GM20000 (cell line): ENCODE measurements around the gene TEX261.

Source experiments
- DNase-seq: peaks from one replicate; pipeline ENCODE4 v3.0.0; 2012; ENCODE audit warnings: low spot score
- TF ChIP-seq, protein P1 (sequence below): IDR thresholded peaks from 2 replicates; pipeline ENCODE4 v1.5.1; 2012; ENCODE audit warnings: mild to moderate bottlenecking, control low read depth; ENCODE audit errors: extremely low read depth, missing control alignments

The TEX261 gene

DNA sequence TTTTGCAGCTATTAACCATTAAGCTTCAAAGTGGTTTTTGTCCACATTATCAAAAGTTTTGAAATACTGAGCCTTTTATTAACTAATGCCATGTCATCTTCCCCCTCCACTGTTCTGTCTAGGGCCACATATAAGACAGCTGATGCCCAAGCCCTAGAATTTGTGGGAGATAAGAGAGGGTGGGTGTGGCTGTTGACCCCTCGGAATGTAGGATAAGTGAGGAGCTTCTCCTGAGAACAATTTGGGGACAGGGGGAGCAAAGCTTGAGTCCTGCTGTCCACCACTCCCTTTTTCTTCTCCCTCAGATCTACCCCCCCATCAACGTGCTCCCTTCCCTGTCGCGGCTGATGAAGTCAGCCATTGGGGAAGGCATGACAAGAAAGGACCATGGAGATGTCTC is 30.5 kb downstream of the TEX261 start:
- TF ChIP-seq, protein P1, sequence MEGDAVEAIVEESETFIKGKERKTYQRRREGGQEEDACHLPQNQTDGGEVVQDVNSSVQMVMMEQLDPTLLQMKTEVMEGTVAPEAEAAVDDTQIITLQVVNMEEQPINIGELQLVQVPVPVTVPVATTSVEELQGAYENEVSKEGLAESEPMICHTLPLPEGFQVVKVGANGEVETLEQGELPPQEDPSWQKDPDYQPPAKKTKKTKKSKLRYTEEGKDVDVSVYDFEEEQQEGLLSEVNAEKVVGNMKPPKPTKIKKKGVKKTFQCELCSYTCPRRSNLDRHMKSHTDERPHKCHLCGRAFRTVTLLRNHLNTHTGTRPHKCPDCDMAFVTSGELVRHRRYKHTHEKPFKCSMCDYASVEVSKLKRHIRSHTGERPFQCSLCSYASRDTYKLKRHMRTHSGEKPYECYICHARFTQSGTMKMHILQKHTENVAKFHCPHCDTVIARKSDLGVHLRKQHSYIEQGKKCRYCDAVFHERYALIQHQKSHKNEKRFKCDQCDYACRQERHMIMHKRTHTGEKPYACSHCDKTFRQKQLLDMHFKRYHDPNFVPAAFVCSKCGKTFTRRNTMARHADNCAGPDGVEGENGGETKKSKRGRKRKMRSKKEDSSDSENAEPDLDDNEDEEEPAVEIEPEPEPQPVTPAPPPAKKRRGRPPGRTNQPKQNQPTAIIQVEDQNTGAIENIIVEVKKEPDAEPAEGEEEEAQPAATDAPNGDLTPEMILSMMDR, result no peak
- DNase-seq, result no peak

DNA sequence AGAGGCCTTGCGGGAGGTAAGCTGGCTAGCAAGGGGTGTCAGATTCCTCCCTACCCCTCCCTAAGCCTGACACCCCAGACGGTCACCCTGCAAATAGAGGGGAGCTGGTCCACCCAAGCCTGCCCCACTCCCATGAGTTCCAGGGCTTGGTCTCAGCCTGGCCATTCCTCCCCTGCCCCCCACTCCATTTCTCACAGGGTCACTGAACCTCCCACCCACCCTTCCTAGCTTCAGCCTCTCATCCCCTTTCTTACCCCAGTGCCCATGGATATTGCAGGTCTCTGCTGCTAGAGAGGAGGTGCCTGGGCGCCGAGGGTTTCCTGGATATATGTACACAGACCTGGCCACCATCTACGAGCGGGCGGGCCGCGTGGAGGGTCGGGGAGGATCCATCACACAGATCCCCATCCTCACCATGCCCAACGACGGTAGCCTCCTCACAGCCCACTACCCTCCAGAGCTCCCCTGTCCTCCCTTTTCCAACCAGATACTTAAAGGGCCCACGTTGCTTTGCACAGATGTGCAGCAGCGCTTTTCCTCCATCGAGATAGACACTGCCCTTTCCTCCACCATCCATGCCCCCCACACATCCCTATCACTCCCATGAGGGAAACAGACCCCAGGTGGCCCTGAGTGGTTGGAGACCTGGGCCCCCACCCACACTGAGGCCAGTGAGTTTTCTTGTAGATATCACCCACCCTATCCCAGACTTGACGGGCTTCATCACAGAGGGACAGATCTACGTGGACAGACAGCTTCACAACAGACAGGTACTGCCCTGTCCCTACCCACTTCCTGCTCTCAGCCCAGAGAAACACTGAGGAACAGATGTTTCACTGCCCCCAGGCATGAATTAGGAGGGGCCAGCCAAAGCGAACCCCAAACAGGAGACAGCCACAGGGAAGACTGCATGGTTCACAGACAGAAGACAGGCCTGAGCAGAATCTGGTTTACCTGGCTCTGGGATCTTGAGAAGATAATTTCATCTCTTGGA is 31.5 kb downstream of the TEX261 start:
- TF ChIP-seq, protein P1, result no peak
- DNase-seq, result no peak

- DNase-seq, result no peak
- TF ChIP-seq, protein P1, result no peak
These were observed 32.3 kb downstream of the TEX261 start for GRCh38 chr2:70962211-70962884.

- no peak for DNase-seq
- TF ChIP-seq, protein P1, result no peak
These were observed 33.1 kb downstream of the TEX261 start for GRCh38 chr2:70961648-70961994.

- TF ChIP-seq, protein P1, result no peak
- DNase-seq, result no peak
These were observed 33.6 kb downstream of the TEX261 start for GRCh38 chr2:70960833-70961647.

GRCh38 chr2:70959851-70960832 is 34.5 kb downstream of the TEX261 start:
- TF ChIP-seq, protein P1, result no peak
- no peak for DNase-seq
